Measurements from ENCODE around the gene COL4A4. TPM values are rescaled to one million over a fixed set of nuclear protein-coding genes. Genes with fewer than 3 reads are reported as not detected.

The COL4A4 gene
- total and polyA plus RNA-seq, 8 donors = 0.75 to 5.7 (median 3.6) TPM

- TF ChIP-seq, protein P1, sequence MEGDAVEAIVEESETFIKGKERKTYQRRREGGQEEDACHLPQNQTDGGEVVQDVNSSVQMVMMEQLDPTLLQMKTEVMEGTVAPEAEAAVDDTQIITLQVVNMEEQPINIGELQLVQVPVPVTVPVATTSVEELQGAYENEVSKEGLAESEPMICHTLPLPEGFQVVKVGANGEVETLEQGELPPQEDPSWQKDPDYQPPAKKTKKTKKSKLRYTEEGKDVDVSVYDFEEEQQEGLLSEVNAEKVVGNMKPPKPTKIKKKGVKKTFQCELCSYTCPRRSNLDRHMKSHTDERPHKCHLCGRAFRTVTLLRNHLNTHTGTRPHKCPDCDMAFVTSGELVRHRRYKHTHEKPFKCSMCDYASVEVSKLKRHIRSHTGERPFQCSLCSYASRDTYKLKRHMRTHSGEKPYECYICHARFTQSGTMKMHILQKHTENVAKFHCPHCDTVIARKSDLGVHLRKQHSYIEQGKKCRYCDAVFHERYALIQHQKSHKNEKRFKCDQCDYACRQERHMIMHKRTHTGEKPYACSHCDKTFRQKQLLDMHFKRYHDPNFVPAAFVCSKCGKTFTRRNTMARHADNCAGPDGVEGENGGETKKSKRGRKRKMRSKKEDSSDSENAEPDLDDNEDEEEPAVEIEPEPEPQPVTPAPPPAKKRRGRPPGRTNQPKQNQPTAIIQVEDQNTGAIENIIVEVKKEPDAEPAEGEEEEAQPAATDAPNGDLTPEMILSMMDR (IDR thresholded peaks at IDR 0.05) = no peak
- H3K27me3 ChIP-seq = no peaks in the 10 kb centered on the region
- DNase-seq (no peak), FAIRE-seq (no peak), ATAC-seq (no peak)
- no peak overlapping the region for H3K4me3 ChIP-seq
- no peak overlapping the region for H3K27ac ChIP-seq
- H3K4me1 ChIP-seq = no peaks in the 10 kb centered on the region
- intact Hi-C loops (cut with DNase I) = no loop called here
- no peaks in the 10 kb centered on the region for H3K9me3 ChIP-seq
- WGBS, 2 donors = 84 to 86% methylated on average over 4 of the region's 4 CpGs
- H3K36me3 ChIP-seq = no peaks in the 10 kb centered on the region
Observed at GRCh38 chr2:226993171-226993570, 170.8 kb downstream of the COL4A4 start.

- FAIRE-seq = no peak
- intact Hi-C loops (cut with DNase I) = no loop called here
Observed at GRCh38 chr2:226991663-226992062, 172.3 kb downstream of the COL4A4 start.

GRCh38 chr2:226985583-226985946 lies 178.4 kb downstream of the COL4A4 start:
- H3K4me1 ChIP-seq = no peaks in the 10 kb centered on the region
- H3K27me3 ChIP-seq = no peaks in the 10 kb centered on the region
- H3K9me3 ChIP-seq = no peaks in the 10 kb centered on the region
- H3K27ac ChIP-seq = no peak overlapping the region
- FAIRE-seq (no peak), DNase-seq (no peak), ATAC-seq (no peak)
- intact Hi-C loops (cut with DNase I) = loop anchor here in 1 of 3 donors (10.0 kb wide), 1 partner anchor 1311 kb away; no protein-coding TSS in a partner anchor
- no peaks in the 10 kb centered on the region for H3K36me3 ChIP-seq
- WGBS, 2 donors = 31 to 33% methylated on average over 5 of the region's 5 CpGs
- TF ChIP-seq, protein P1 (IDR thresholded peaks at IDR 0.05) = no peak
- H3K4me3 ChIP-seq = no peak overlapping the region

More at GRCh38 chr2:226991663-226992062, 172.3 kb downstream of the COL4A4 start:
- Histone ChIP-seq H3K9me3 (no peaks in the 10 kb centered on the region), H3K4me1 (no peaks in the 10 kb centered on the region), H3K36me3 (no peaks in the 10 kb centered on the region), H3K27ac (no peak overlapping the region), H3K27me3 (no peaks in the 10 kb centered on the region), H3K4me3 (no peak overlapping the region)
- DNase-seq = no peak
- no peak for ATAC-seq
- TF ChIP-seq, protein P1 (IDR thresholded peaks at IDR 0.05) = no peak
- 89 to 90% methylated on average over 2 of the region's 2 CpGs for WGBS, 2 donors

- Histone ChIP-seq H3K36me3 (no peaks in the 10 kb centered on the region), H3K9me3 (no peaks in the 10 kb centered on the region), H3K4me3 (no peak overlapping the region), H3K27me3 (no peaks in the 10 kb centered on the region), H3K4me1 (no peaks in the 10 kb centered on the region), H3K27ac (no peak overlapping the region)
- WGBS, 2 donors = 20 to 23% methylated on average over 8 of the region's 8 CpGs
- intact Hi-C loops (cut with DNase I) = loop anchor here in 2 of 3 donors (5.0 to 10.0 kb wide), 2 partner anchors 1310 to 1323 kb away; no protein-coding TSS in a partner anchor
- TF ChIP-seq, protein P1 (IDR thresholded peaks at IDR 0.05) = peak; percentile 20 to 61 (median 34)
- peak in 2 of 6 donors; percentile 11 to 40 for DNase-seq
- peak; percentile 71 for FAIRE-seq
- ATAC-seq = peak; percentile 53 to 91 (median 88)
Observed at GRCh38 chr2:226984750-226985582, 179.0 kb downstream of the COL4A4 start.

Measured in pancreas (tissue), 10 donors.